Sigmoid colon (tissue), 7 donors: ENCODE results near the gene IRF2BP2. TPM values are rescaled to one million over a fixed set of nuclear protein-coding genes. Genes with fewer than 3 reads are reported as not detected.

Source experiments
- DNase-seq: peaks from one replicate; pipeline ENCODE4 v3.0.0-alpha.2; 2019
- H3K27ac ChIP-seq, 4 donors: fragments of 200-600 bp; sonication (generic); one replicate each; pipeline ENCODE4 v1.5.1; 2016 to 2019; ENCODE audit warnings: mild to moderate bottlenecking in 1 of 4
- H3K27me3 ChIP-seq, 3 donors: fragments of 200-600 bp; sonication (generic); one replicate each; pipeline ENCODE4 v1.5.1; 2019; ENCODE audit warnings: mild to moderate bottlenecking in 1 of 3
- H3K36me3 ChIP-seq, 4 donors: fragments of 200-600 bp; sonication (generic); one replicate each; pipeline ENCODE4 v1.5.1; 2016 to 2019
- H3K4me1 ChIP-seq, 4 donors: fragments of 200-600 bp; sonication (generic); one replicate each; pipeline ENCODE4 v1.5.1; 2017 to 2019
- H3K4me3 ChIP-seq, 4 donors: fragments of 200-600 bp; sonication (generic); one replicate each; pipeline ENCODE4 v1.5.1; 2017 to 2019; ENCODE audit warnings: mild to moderate bottlenecking in 2 of 4, moderate library complexity in 1 of 4
- H3K9me3 ChIP-seq, 4 donors: fragments of 200-600 bp in 3 of 4; sonication (generic) in 3 of 4; one replicate each; pipeline versions ENCODE4 v1.5.1 to v1.6.1; 2013 to 2019
- EP300 ChIP-seq, 4 donors: sonication (generic); formaldehyde crosslinking; IDR thresholded peaks; one replicate each; pipeline ENCODE4 v1.6.1; 2017; ENCODE audit warnings: antibody characterized with exemption in 4 of 4
- POLR2A ChIP-seq, 2 donors: fragments of 450-650 bp; IDR thresholded peaks; one replicate each; pipeline ENCODE4 v1.6.1; 2016; ENCODE audit warnings: antibody characterized with exemption in 2 of 2, mild to moderate bottlenecking in 2 of 2, moderate library complexity in 2 of 2
- POLR2AphosphoS5 ChIP-seq, 4 donors: sonication (generic); formaldehyde crosslinking; IDR thresholded peaks; one replicate each; pipeline ENCODE4 v1.6.1; 2017; ENCODE audit warnings: antibody characterized with exemption in 4 of 4
- WGBS, 2 donors: extraction: QIAGEN DNeasy Blood & Tissue Kit; methylation state at CpG; one replicate each; pipeline ENCODE4 v1.1.7; 2013; 5-methylcytosine and 5-hydroxymethylcytosine counted together
- intact Hi-C: fragments of 100-400 bp; cut with DNase I; formaldehyde crosslinking; loops from one replicate; pipeline ENCODE4 v1.15.1; 2023
- polyA plus RNA-seq, 3 donors: library from polyadenylated mRNA; stranded (reverse); fragments of 200-250 nt; gene quantifications; one replicate each; pipeline ENCODE4 v1.2.3, GENCODE V29; 2013
- total RNA-seq, 4 donors: library from RNA; depleted of rRNA; stranded (reverse); fragments of >200 nt; gene quantifications; one replicate each; pipeline ENCODE4 v1.1.0, GENCODE V29; 2016
- TF ChIP-seq, protein P1 (sequence below), 4 experiments: fragments of 450-650 bp in 3 of 4; fragments of 200-600 bp in 1 of 4; IDR thresholded peaks; one replicate each; pipeline ENCODE4 v1.5.1; 2016 to 2019; ENCODE audit warnings: antibody characterized with exemption in 4 of 4, mild to moderate bottlenecking in 3 of 4, moderate library complexity in 2 of 4
- donor health status: healthy with polysubstance abuse.
- donor health status: Bipolar disorder and iron deficiency.
- donor health status: healthy.

IRF2BP2 gene
- total and polyA plus RNA-seq, 7 donors = 39.1 to 86.9 (median 59.6) TPM

DNA sequence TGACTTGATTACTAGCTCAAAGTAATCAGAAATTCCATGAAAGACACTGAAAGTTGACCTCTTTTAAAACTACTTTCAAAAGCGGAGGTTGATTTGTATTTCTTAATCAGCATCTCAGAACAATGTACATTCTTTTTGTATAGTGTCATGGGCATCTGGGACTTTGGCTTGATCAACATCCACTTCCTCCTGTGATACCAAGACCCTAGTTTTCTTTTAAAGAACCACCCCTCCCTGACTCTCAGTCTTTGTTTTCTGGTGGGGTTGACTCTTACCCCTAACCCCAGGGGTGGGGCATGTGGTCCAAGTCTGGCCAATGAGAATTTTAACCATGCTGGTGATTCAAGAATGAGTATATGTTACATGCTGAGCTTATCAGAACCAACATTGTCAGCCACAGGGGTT lies 21.7 kb upstream of the IRF2BP2 start:
- TF ChIP-seq EP300 (IDR thresholded peaks at IDR 0.05) (no peak), POLR2A (IDR thresholded peaks at IDR 0.05) (no peak)
- H3K36me3 ChIP-seq = no peaks in the 10 kb centered on the region
- 42 to 64% methylated on average over 1 of the region's 1 CpG for WGBS, 2 donors
- H3K27me3 ChIP-seq = no peaks in the 10 kb centered on the region
- intact Hi-C loops = no loop called here
- peak overlapping the region in 1 of 4 donors; percentile 1 for H3K27ac ChIP-seq
- no peaks in the 10 kb centered on the region for H3K9me3 ChIP-seq
- no peak overlapping the region for H3K4me3 ChIP-seq
- peaks cover 0 to 6% (median 5%) of the 10 kb centered on the region in 4 donors for H3K4me1 ChIP-seq
- no peak for DNase-seq

DNA sequence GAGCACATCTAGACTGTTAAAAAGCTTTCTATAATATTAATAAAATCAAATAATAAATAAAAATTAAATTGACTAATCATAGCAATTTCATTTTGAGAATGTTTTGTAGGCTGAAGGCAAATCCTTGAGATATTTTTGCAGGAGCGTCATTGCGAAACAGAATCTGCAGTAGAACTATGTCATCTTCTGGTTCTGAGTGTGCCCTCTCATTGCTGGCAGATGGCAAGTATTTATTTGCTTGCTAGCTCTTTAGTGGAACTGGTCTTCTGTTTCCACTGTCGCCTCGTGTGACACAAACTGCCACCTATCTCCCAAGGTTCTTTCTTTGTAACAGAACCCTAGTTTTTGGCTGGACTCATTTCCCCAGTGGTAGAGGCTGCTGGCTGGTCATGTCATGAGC lies 19.0 kb upstream of the IRF2BP2 start:
- DNase-seq = no peak
- intact Hi-C loops = no loop called here

DNA sequence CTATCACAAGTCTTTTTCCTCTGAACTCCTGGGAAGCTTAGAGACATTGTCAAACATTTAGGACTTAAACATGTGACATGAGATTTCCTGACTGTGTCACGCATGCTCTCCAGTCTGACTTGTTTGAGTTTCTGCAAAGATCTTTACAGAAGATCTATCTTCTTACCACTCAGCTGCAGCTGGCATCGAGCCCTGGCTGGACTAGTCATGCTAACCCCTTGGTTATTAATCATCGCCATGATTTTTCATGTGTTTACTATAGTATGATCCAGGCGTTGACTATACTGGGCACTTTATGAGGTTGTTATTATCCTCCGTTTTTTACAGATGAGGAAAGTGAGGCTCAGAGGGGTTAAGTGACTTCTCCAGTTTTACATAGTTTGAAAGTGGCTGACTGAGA lies 18.1 kb upstream of the IRF2BP2 start:
- H3K27me3 ChIP-seq = no peaks in the 10 kb centered on the region
- H3K9me3 ChIP-seq = no peaks in the 10 kb centered on the region
- intact Hi-C loops = no loop called here
- no peak overlapping the region for H3K4me3 ChIP-seq
- H3K4me1 ChIP-seq = peaks cover 0 to 6% (median 5%) of the 10 kb centered on the region in 4 donors
- H3K27ac ChIP-seq = no peak overlapping the region
- WGBS, 2 donors = 78 to 80% methylated on average over 5 of the region's 5 CpGs
- DNase-seq = no peak
- H3K36me3 ChIP-seq = no peaks in the 10 kb centered on the region
- TF ChIP-seq, protein P1, sequence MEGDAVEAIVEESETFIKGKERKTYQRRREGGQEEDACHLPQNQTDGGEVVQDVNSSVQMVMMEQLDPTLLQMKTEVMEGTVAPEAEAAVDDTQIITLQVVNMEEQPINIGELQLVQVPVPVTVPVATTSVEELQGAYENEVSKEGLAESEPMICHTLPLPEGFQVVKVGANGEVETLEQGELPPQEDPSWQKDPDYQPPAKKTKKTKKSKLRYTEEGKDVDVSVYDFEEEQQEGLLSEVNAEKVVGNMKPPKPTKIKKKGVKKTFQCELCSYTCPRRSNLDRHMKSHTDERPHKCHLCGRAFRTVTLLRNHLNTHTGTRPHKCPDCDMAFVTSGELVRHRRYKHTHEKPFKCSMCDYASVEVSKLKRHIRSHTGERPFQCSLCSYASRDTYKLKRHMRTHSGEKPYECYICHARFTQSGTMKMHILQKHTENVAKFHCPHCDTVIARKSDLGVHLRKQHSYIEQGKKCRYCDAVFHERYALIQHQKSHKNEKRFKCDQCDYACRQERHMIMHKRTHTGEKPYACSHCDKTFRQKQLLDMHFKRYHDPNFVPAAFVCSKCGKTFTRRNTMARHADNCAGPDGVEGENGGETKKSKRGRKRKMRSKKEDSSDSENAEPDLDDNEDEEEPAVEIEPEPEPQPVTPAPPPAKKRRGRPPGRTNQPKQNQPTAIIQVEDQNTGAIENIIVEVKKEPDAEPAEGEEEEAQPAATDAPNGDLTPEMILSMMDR (IDR thresholded peaks at IDR 0.05) = no peak
- TF ChIP-seq EP300 (IDR thresholded peaks at IDR 0.05) = no peak
- TF ChIP-seq POLR2AphosphoS5 (IDR thresholded peaks at IDR 0.05) = no peak
- no peak for TF ChIP-seq POLR2A (IDR thresholded peaks at IDR 0.05)

More for the DNA sequence above, 19.0 kb upstream of the IRF2BP2 start:
- Histone ChIP-seq H3K4me3 (no peak overlapping the region), H3K27me3 (no peaks in the 10 kb centered on the region), H3K27ac (no peak overlapping the region), H3K9me3 (no peaks in the 10 kb centered on the region), H3K36me3 (no peaks in the 10 kb centered on the region), H3K4me1 (peaks cover 0 to 6% (median 5%) of the 10 kb centered on the region in 4 donors)
- WGBS, 2 donors = 82% methylated on average over 4 of the region's 4 CpGs
- TF ChIP-seq, protein P1 (IDR thresholded peaks at IDR 0.05) = no peak
- TF ChIP-seq POLR2AphosphoS5 (IDR thresholded peaks at IDR 0.05) (no peak), EP300 (IDR thresholded peaks at IDR 0.05) (no peak), POLR2A (IDR thresholded peaks at IDR 0.05) (no peak)

DNA sequence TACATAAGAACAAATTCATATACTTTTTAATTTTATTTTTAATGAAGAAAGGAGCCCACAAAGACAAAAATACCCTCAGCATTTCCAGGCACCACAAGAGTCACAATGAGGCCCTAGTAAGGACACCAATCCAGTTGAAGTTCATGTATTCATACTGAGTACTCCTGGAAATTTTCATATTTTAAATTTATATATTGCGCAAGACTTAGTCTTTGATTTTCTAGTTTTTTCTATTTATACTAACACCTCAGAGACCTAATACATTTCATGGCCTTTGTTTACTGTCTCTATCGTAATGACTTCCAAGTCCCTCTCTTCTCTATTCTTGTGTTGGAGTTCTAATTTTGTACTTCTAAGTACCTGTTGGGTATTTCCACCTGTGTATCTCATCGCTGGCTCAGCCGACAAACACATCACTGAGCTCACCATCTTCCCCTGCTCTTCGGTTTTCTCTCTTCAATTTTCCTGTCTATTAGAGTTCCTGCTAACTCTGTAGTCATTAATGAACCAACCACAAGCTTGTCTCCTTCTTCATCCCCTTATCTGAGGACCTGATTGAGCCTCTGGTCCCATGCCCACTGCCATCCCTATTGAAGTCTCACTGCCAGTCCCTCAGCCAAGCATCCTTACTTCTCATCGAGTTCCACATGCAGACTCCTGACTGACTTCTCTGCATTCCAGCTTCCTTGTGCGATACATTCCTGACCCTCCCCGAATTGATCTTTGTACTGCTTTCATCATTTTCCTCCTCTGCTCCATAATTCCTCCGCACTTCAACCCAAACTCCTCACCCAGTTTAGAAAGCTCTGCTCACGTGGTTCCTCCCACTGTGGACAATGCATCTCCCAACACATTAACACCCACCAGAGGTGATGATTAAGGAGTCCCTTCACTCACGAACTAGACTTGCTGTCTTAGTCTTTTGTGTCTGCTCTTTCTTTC lies 17.3 kb upstream of the IRF2BP2 start:
- no peak for DNase-seq
- H3K27me3 ChIP-seq = no peaks in the 10 kb centered on the region
- 81 to 86% methylated on average over 11 of the region's 11 CpGs for WGBS, 2 donors
- H3K36me3 ChIP-seq = no peaks in the 10 kb centered on the region
- H3K4me1 ChIP-seq = peaks cover 0 to 6% (median 5%) of the 10 kb centered on the region in 4 donors
- H3K27ac ChIP-seq = no peak overlapping the region
- TF ChIP-seq, protein P1 (IDR thresholded peaks at IDR 0.05) = no peak
- TF ChIP-seq POLR2A (IDR thresholded peaks at IDR 0.05) (no peak), POLR2AphosphoS5 (IDR thresholded peaks at IDR 0.05) (no peak), EP300 (IDR thresholded peaks at IDR 0.05) (no peak)
- intact Hi-C loops = no loop called here
- H3K4me3 ChIP-seq = no peak overlapping the region
- H3K9me3 ChIP-seq = no peaks in the 10 kb centered on the region

GRCh38 chr1:234626391-234626790 lies 16.4 kb upstream of the IRF2BP2 start:
- no peak for TF ChIP-seq POLR2A (IDR thresholded peaks at IDR 0.05)
- TF ChIP-seq, protein P1 (IDR thresholded peaks at IDR 0.05) = no peak
- TF ChIP-seq EP300 (IDR thresholded peaks at IDR 0.05) = no peak
- TF ChIP-seq POLR2AphosphoS5 (IDR thresholded peaks at IDR 0.05) = no peak
- Histone ChIP-seq H3K4me1 (peaks cover 0 to 11% (median 7%) of the 10 kb centered on the region in 4 donors), H3K9me3 (no peaks in the 10 kb centered on the region), H3K4me3 (no peak overlapping the region), H3K27me3 (no peaks in the 10 kb centered on the region), H3K27ac (no peak overlapping the region), H3K36me3 (no peaks in the 10 kb centered on the region)
- no peak for DNase-seq
- 95 to 97% methylated on average over 6 of the region's 6 CpGs for WGBS, 2 donors
- intact Hi-C loops = no loop called here
